IMR-90 (cell line): ENCODE data around the gene NR2F1. TPM values are rescaled to one million over a fixed set of nuclear protein-coding genes. Genes with fewer than 3 reads are reported as not detected.

Source experiments
- ATAC-seq: fragments of 200-7000 bp; cut with Tn5 transposase; 2 replicates; pipeline ENCODE4 v1.9.1; 2020; ENCODE audit warnings: low read depth, mild to moderate bottlenecking, moderate library complexity
- BruUV-seq: library from RNA; stranded (reverse); fragments of 400-500 nt; replicated peaks from 2 replicates; lab custom pipeline; 2021; lab: Mats Ljungman, UMichigan
- CTCF ChIA-PET: fragments of 300-600 bp; formaldehyde crosslinking; extraction: SDS; loops from one replicate; lab custom pipeline; 2021; ENCODE audit warnings: antibody characterized with exemption; lab: Yijun Ruan, JAX
- POLR2A ChIA-PET: fragments of 300-600 bp; sonication (Branson Sonifier 250); formaldehyde crosslinking; loops from one replicate; lab custom pipeline; 2022; ENCODE audit warnings: antibody characterized with exemption; ENCODE audit not compliant: unreplicated experiment; lab: Charles Lee
- DNase-seq: peaks from one replicate; pipeline ENCODE4 v3.0.0; 2013
- H2AFZ ChIP-seq: replicated peaks from 2 replicates; pipeline ENCODE3; 2013; ENCODE audit warnings: low read length, mild to moderate bottlenecking; ENCODE audit not compliant: poor library complexity
- H2AK5ac ChIP-seq: 2 replicates; pipeline ENCODE4 v1.6.1; 2013; ENCODE audit warnings: low read depth, low read length, inconsistent platforms
- H2AK9ac ChIP-seq: replicated peaks from 2 replicates; pipeline ENCODE3; 2013; ENCODE audit warnings: mild to moderate bottlenecking, low read depth, low read length, moderate library complexity; ENCODE audit not compliant: poor library complexity
- H2BK120ac ChIP-seq: 2 replicates; pipeline ENCODE4 v1.6.1; 2013; ENCODE audit warnings: low read depth, low read length, inconsistent platforms
- H2BK15ac ChIP-seq: 3 replicates; pipeline ENCODE4 v1.6.1; 2013; ENCODE audit warnings: low read depth, low read length, inconsistent platforms
- H2BK20ac ChIP-seq: 2 replicates; pipeline ENCODE4 v1.6.1; 2013; ENCODE audit warnings: low read depth, mild to moderate bottlenecking, inconsistent platforms, low read length, moderate library complexity
- H2BK5ac ChIP-seq: 2 replicates; pipeline ENCODE4 v1.6.1; 2013; ENCODE audit warnings: mild to moderate bottlenecking, low read depth, low read length, inconsistent platforms; ENCODE audit not compliant: poor library complexity, severe bottlenecking
- H3K14ac ChIP-seq: replicated peaks from 2 replicates; pipeline ENCODE4 v1.6.1; 2013; ENCODE audit warnings: low read depth, low read length, inconsistent platforms
- H3K18ac ChIP-seq: 2 replicates; pipeline ENCODE4 v1.6.1; 2013; ENCODE audit warnings: low read depth, low read length, control low read depth
- H3K23ac ChIP-seq: 2 replicates; pipeline ENCODE4 v1.6.1; 2013; ENCODE audit warnings: low read depth, low read length, inconsistent platforms
- H3K27ac ChIP-seq: 2 replicates; pipeline ENCODE4 v1.5.1; 2013; ENCODE audit warnings: mild to moderate bottlenecking, control low read depth, low read length; ENCODE audit not compliant: insufficient read depth
- H3K27me3 ChIP-seq: 2 replicates; pipeline ENCODE4 v1.6.1; 2013; ENCODE audit warnings: low read length; ENCODE audit not compliant: control insufficient read depth, insufficient read depth
- H3K36me3 ChIP-seq: 2 replicates; pipeline ENCODE4 v1.6.1; 2013; ENCODE audit warnings: low read length, mixed read lengths; ENCODE audit not compliant: control insufficient read depth, insufficient read depth
- H3K4ac ChIP-seq: 2 replicates; pipeline ENCODE4 v1.6.1; 2013; ENCODE audit warnings: low read depth, low read length, inconsistent platforms
- H3K4me1 ChIP-seq: 2 replicates; pipeline ENCODE4 v1.6.1; 2013; ENCODE audit warnings: low read length, mixed read lengths; ENCODE audit not compliant: control insufficient read depth, insufficient read depth
- H3K4me2 ChIP-seq: 2 replicates; pipeline ENCODE4 v1.6.1; 2013; ENCODE audit warnings: low read depth, mild to moderate bottlenecking, control low read depth, low read length, moderate library complexity
- H3K4me3 ChIP-seq: 2 replicates; pipeline ENCODE4 v1.5.1; 2013; ENCODE audit warnings: low read depth, mild to moderate bottlenecking, control low read depth, low read length, moderate library complexity; ENCODE audit not compliant: insufficient read depth
- H3K56ac ChIP-seq: 2 replicates; pipeline ENCODE4 v1.6.1; 2013; ENCODE audit warnings: low read length, inconsistent platforms; ENCODE audit not compliant: insufficient read depth; ENCODE audit errors: extremely low read depth
- H3K79me1 ChIP-seq, 2 experiments: 2 replicates each; pipeline ENCODE4 v1.6.1; 2013; ENCODE audit warnings: low read length in 2 of 2, inconsistent platforms in 1 of 2, low read depth in 1 of 2
- H3K9ac ChIP-seq: 2 replicates; pipeline ENCODE4 v1.6.1; 2013; ENCODE audit warnings: low read depth, low read length, control low read depth
- H3K9me1 ChIP-seq: 2 replicates; pipeline ENCODE4 v1.6.1; 2013; ENCODE audit warnings: low read length, inconsistent platforms; ENCODE audit not compliant: insufficient read depth
- H3K9me3 ChIP-seq: 2 replicates; pipeline ENCODE4 v1.6.1; 2013; ENCODE audit warnings: low read length; ENCODE audit not compliant: control insufficient read depth, insufficient read depth
- H4K20me1 ChIP-seq: 2 replicates; pipeline ENCODE4 v1.6.1; 2013; ENCODE audit warnings: low read length, inconsistent platforms; ENCODE audit not compliant: insufficient read depth
- H4K5ac ChIP-seq: 2 replicates; pipeline ENCODE4 v1.6.1; 2013; ENCODE audit warnings: mild to moderate bottlenecking, low read depth, low read length, control low read depth
- H4K8ac ChIP-seq, 2 experiments: 2 replicates each; pipeline ENCODE4 v1.6.1; 2013; ENCODE audit warnings: low read depth in 2 of 2, low read length in 2 of 2, control low read depth in 1 of 2, inconsistent platforms in 1 of 2
- H4K91ac ChIP-seq: 2 replicates; pipeline ENCODE4 v1.6.1; 2013; ENCODE audit warnings: low read depth, low read length, inconsistent platforms; ENCODE audit not compliant: insufficient read depth
- CTCF ChIP-seq: conservative IDR thresholded peaks from 2 replicates; pipeline ENCODE4 v1.5.1; 2012; ENCODE audit warnings: mild to moderate bottlenecking, low read depth, low read length, improper control_type of control experiment
- POLR2A ChIP-seq: IDR thresholded peaks from 2 replicates; pipeline ENCODE4 v1.6.1; 2012; ENCODE audit warnings: mild to moderate bottlenecking, low read depth, low read length
- WGBS, 2 experiments: methylation state at CpG; one replicate each; pipeline versions ENCODE4 v1.1.5 to v1.1.7; 2013; ENCODE audit warnings: missing lambda C conversion rate in 2 of 2; ENCODE audit not compliant: insufficient read length in 1 of 2; ENCODE audit errors: extremely low coverage in 2 of 2; 5-methylcytosine and 5-hydroxymethylcytosine counted together
- dilution Hi-C: fragments of 300-500 bp; cut with HindIII; formaldehyde crosslinking; loops from one replicate; pipeline ENCODE4 v1.14.3; 2018; ENCODE audit warnings: low sequenced_read_pairs; ENCODE audit not compliant: unreplicated experiment
- in situ Hi-C: fragments of 300-500 bp; cut with MboI; formaldehyde crosslinking; loops from 3 replicates; pipeline ENCODE4 v1.14.3; 2019; ENCODE audit warnings: low sequenced_read_pairs, inconsistent platforms, mixed read lengths
- intact Hi-C: fragments of 100-400 bp; cut with micrococcal nuclease; formaldehyde crosslinking; loops from 2 replicates; pipeline ENCODE4 v1.10.0; 2022
- polyA plus RNA-seq, 3 experiments: library from polyadenylated mRNA; depleted of rRNA; stranded (reverse); fragments of >200 nt; gene quantifications; 2 replicates each; pipeline ENCODE4 v1.2.3, GENCODE V29; 2012; ENCODE audit warnings: low replicate concordance in 1 of 3
- total RNA-seq: library from RNA; depleted of rRNA; stranded (reverse); fragments of >200 nt; gene quantifications from 2 replicates; pipeline ENCODE4 v1.2.3, GENCODE V29; 2012

The NR2F1 gene
- total and polyA plus RNA-seq, 2 of the 4 experiments (the other 2 are of a cell fraction), result 19.0 to 160 TPM

- Histone ChIP-seq H4K5ac (peak overlapping the region; percentile 67), H3K4me1 (peaks cover 25% of the 10 kb centered on the region), H3K18ac (peak overlapping the region; percentile 78), H3K4ac (peak overlapping the region; percentile 62), H2BK120ac (0 out of 2 replicates have a peak overlapping the region, but pooled peaks have one; percentile 7), H2AK5ac (peak overlapping the region; percentile 50; the same call in 1 of the 2 replicates), H4K8ac (peak overlapping the region; percentile 35 to 47; a peak in 2 of 4 replicates), H3K27me3 (no peaks in the 10 kb centered on the region), H3K14ac (peak overlapping the region; percentile 61), H2AFZ (no peak overlapping the region), H3K23ac (peak overlapping the region; percentile 85), H2BK15ac (no peak overlapping the region; the same call in 2 of the 3 replicates), H2AK9ac (no peak overlapping the region), H3K27ac (peak overlapping the region; percentile 99), H4K91ac (peak overlapping the region; percentile 49), H3K56ac (peak overlapping the region; percentile 58; the same call in 1 of the 2 replicates), H4K20me1 (peaks cover 11% of the 10 kb centered on the region), H3K4me2 (peak overlapping the region; percentile 96), H3K9me1 (peaks cover 3% of the 10 kb centered on the region; the same call in 1 of the 2 replicates), H3K9me3 (no peaks in the 10 kb centered on the region), H3K4me3 (peak overlapping the region; percentile 33), H3K79me1 (peaks cover 0 to 26% of the 10 kb centered on the region in 2 experiments; a peak in 2 of 4 replicates), H3K36me3 (peaks cover 54% of the 10 kb centered on the region), H2BK20ac (peak overlapping the region; percentile 18; the same call in 1 of the 2 replicates), H3K9ac (peak overlapping the region; percentile 77), H2BK5ac (peak overlapping the region; percentile 99)
- ATAC-seq, result no peak
- CTCF ChIA-PET, result interaction anchor here (2.5 kb wide), 1 partner anchor 11 kb away, joined by 6 read pairs; no protein-coding TSS in a partner anchor
- TF ChIP-seq POLR2A (no peak), CTCF (0 out of 2 replicates have a peak, but pooled peaks have one; percentile 2)
- dilution Hi-C loops, result no loop called here
- no CpG with 5 or more reads among the region's 2 CpGs for WGBS, 2 experiments
- in situ Hi-C loops, result loop anchor here (10.0 to 25.0 kb wide), 4 partner anchors 325 to 1278 kb away; no protein-coding TSS in a partner anchor
- POLR2A ChIA-PET, result interaction anchor here (0.6 kb wide), 1 partner anchor 12 kb away, joined by 4 read pairs; no protein-coding TSS in a partner anchor
- no peak for DNase-seq
- no TSS peak for BruUV-seq
- intact Hi-C loops, result loop anchor here (1.0 to 10.0 kb wide), 7 partner anchors 9 to 1948 kb away; no protein-coding TSS in a partner anchor
Observed at GRCh38 chr5:93589829-93590215, 6.8 kb downstream of the NR2F1 start.
